Nephron progenitor cell (in vitro differentiated cells): ENCODE results near the gene NECAB2.

Experiments
- DNase-seq: peaks from one replicate; pipeline ENCODE4 v3.0.0; 2021
- H3K27ac Mint-ChIP-seq: 2 replicates; pipeline ENCODE4 v1.8.0; 2021; ENCODE audit warnings: mild to moderate bottlenecking, moderate library complexity, mixed read lengths
- H3K27me3 Mint-ChIP-seq: 2 replicates; pipeline ENCODE4 v1.8.0; 2021; ENCODE audit warnings: mild to moderate bottlenecking, low read depth, mixed read lengths; ENCODE audit not compliant: poor library complexity
- H3K36me3 Mint-ChIP-seq: 2 replicates; pipeline ENCODE4 v1.8.0; 2021; ENCODE audit warnings: low read depth, mixed read lengths
- H3K4me1 Mint-ChIP-seq: 2 replicates; pipeline ENCODE4 v1.8.0; 2021; ENCODE audit warnings: mixed read lengths
- H3K4me3 Mint-ChIP-seq: 2 replicates; pipeline ENCODE4 v1.8.0; 2021; ENCODE audit warnings: mild to moderate bottlenecking, moderate library complexity, mixed read lengths
- H3K9me3 Mint-ChIP-seq: 2 replicates; pipeline ENCODE4 v1.8.0; 2021; ENCODE audit warnings: mild to moderate bottlenecking, moderate library complexity, mixed read lengths
- TF ChIP-seq, protein P1 (sequence below): fragments of 200-600 bp; sonication (generic); IDR thresholded peaks from 2 replicates; pipeline ENCODE4 v1.5.0; 2021; ENCODE audit warnings: antibody characterized with exemption

The NECAB2 gene

GRCh38 chr16:84048871-84049270 is 80.8 kb downstream of the NECAB2 start:
- Mint-ChIP-seq H3K4me1 (peaks cover 22% of the 10 kb centered on the region), H3K4me3 (no peak overlapping the region), H3K36me3 (peaks cover 17% of the 10 kb centered on the region), H3K27ac (no peak overlapping the region), H3K27me3 (peaks cover 8% of the 10 kb centered on the region), H3K9me3 (no peaks in the 10 kb centered on the region)
- DNase-seq, result no peak
- TF ChIP-seq, protein P1, sequence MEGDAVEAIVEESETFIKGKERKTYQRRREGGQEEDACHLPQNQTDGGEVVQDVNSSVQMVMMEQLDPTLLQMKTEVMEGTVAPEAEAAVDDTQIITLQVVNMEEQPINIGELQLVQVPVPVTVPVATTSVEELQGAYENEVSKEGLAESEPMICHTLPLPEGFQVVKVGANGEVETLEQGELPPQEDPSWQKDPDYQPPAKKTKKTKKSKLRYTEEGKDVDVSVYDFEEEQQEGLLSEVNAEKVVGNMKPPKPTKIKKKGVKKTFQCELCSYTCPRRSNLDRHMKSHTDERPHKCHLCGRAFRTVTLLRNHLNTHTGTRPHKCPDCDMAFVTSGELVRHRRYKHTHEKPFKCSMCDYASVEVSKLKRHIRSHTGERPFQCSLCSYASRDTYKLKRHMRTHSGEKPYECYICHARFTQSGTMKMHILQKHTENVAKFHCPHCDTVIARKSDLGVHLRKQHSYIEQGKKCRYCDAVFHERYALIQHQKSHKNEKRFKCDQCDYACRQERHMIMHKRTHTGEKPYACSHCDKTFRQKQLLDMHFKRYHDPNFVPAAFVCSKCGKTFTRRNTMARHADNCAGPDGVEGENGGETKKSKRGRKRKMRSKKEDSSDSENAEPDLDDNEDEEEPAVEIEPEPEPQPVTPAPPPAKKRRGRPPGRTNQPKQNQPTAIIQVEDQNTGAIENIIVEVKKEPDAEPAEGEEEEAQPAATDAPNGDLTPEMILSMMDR, result no peak

GRCh38 chr16:84049403-84050060 is 81.5 kb downstream of the NECAB2 start:
- no peak overlapping the region for H3K4me3 Mint-ChIP-seq
- H3K27me3 Mint-ChIP-seq, result peaks cover 4% of the 10 kb centered on the region
- DNase-seq, result no peak
- TF ChIP-seq, protein P1, result no peak
- H3K4me1 Mint-ChIP-seq, result peaks cover 17% of the 10 kb centered on the region
- no peaks in the 10 kb centered on the region for H3K9me3 Mint-ChIP-seq
- no peak overlapping the region for H3K27ac Mint-ChIP-seq
- H3K36me3 Mint-ChIP-seq, result peaks cover 24% of the 10 kb centered on the region

DNA sequence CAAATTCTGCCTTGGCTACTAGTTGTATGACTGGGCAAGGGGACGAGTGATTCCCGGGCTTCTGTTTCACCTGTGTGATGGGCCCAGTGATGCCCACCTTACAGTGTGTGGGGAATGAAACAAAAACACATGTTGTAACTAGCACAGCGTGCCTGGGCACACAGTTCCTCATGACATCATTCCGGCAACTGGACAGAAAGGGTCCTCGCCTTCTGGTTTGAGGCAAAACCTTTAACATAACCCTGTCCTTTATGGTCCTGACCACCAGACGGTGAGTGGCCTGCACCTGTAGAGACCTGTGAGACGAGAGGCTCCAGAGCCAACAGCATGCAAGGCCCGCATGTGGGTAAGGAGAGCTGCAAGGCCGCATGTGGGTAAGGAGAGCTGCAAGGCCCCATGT is 82.3 kb downstream of the NECAB2 start:
- H3K27ac Mint-ChIP-seq, result no peak overlapping the region

GRCh38 chr16:84052071-84052622 is 84.1 kb downstream of the NECAB2 start:
- H3K4me3 Mint-ChIP-seq, result no peak overlapping the region

More for the DNA sequence above, 82.3 kb downstream of the NECAB2 start:
- H3K9me3 Mint-ChIP-seq, result no peaks in the 10 kb centered on the region
- H3K4me1 Mint-ChIP-seq, result peaks cover 24% of the 10 kb centered on the region
- TF ChIP-seq, protein P1, result no peak
- no peaks in the 10 kb centered on the region for H3K27me3 Mint-ChIP-seq
- H3K4me3 Mint-ChIP-seq, result no peak overlapping the region
- DNase-seq, result no peak
- peaks cover 31% of the 10 kb centered on the region for H3K36me3 Mint-ChIP-seq

More at GRCh38 chr16:84052071-84052622, 84.1 kb downstream of the NECAB2 start:
- TF ChIP-seq, protein P1, result no peak
- Mint-ChIP-seq H3K4me1 (peaks cover 34% of the 10 kb centered on the region), H3K9me3 (no peaks in the 10 kb centered on the region), H3K36me3 (peaks cover 47% of the 10 kb centered on the region), H3K27me3 (no peaks in the 10 kb centered on the region), H3K27ac (no peak overlapping the region)
- DNase-seq, result no peak
